Stimulated activated CD4-positive, alpha-beta T cell treated with anti-CD3 and anti-CD28 coated beads, Interleukin-15, amount 100 ng/mL, for 24 hours (primary cell): ENCODE data around the gene SPAG16.
"Not testable (repeated sequence)": the region's sequence is repeated elsewhere in the genome, so short reads cannot be mapped to it uniquely, and the experiment has no call there.

Source experiments
- DNase-seq: peaks from one replicate; pipeline ENCODE4 v3.0.0-alpha.2; 2020

The SPAG16 gene

GRCh38 chr2:213862407-213863076 lies 578.3 kb downstream of the SPAG16 start:
- DNase-seq = no peak

DNA sequence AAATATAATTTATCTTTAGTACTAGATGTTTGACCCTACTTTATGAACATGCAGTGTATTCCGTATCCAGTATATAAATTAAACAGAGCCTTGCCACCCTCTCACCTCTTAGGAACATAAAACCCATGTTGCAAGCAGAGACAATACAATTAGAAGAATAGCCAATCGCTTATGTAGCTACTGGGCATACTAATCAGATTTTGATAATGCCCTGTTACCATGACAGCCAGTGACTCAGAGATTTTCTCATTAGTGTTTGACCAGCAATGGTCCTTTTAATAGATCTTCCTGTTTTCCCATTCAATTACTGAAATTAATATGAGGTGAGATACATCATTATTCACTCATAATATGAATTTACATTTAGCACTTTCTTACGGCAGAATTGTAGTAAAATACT lies 579.3 kb downstream of the SPAG16 start:
- no peak for DNase-seq

GRCh38 chr2:213868526-213868925 lies 584.3 kb downstream of the SPAG16 start:
- DNase-seq = no peak

GRCh38 chr2:213885485-213885884 lies 601.2 kb downstream of the SPAG16 start:
- DNase-seq = no peak

GRCh38 chr2:213914510-213914909 lies 630.2 kb downstream of the SPAG16 start:
- no peak for DNase-seq

GRCh38 chr2:213920014-213920413 lies 635.8 kb downstream of the SPAG16 start:
- no peak for DNase-seq

GRCh38 chr2:213923543-213923942 lies 639.3 kb downstream of the SPAG16 start:
- DNase-seq = no peak

DNA sequence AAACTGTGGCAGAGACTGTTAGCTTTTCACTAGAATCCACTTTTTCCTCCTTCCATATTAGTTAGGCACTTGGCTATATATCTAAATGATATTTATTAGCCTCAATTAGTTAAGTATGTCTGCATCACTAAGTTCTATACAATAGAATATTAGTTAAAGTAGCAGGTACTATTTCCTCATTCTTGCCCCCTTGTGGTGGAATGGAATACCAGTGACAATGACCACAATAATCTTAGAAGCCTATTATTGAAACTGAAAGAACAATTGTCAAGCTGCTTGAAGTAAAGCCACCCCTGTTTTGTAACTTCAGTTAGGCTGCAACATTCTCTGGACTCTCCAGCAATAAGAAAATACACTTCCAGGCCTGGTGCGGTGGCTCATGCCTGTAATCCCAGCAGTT lies 650.3 kb downstream of the SPAG16 start:
- DNase-seq = no peak

DNA sequence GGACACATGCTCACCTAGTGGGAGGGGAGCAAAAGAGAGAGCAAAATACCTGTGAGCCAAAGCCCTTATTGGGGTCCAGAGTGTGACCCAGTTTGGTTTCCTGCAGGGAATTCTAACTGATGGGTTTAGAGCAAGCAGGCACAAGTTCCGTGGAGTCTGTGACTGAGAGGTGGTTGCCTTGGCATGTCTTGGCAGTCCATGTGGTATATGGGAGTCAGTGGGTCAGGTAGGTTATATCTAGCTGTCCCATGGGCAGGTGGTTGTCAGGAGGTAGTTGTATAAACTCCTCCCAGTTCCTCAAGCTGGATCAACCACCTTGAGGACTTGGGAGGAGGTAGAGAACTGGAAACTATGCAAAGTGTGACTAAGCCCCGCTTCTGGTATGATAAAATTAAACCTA lies 673.8 kb downstream of the SPAG16 start:
- DNase-seq = no peak

- DNase-seq = no peak
These were observed 675.3 kb downstream of the SPAG16 start for GRCh38 chr2:213959589-213959988.

DNA sequence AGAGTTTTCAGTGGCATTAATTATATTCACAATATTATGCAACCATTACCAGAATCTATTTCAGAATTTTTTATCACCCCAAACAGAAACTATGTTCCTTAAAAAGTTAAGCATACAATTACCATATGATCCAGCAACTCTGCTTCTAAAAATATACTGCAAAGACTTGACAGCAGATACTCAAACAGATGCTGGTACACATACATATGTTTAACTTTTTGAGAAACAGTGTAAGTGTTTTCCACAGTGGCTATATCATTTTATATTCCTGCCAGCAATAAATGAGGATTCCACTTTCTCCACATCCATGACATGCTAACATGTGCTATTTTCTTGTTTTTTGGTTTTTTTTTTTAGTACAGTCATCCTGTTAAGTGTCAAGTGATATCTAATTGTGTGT lies 687.3 kb downstream of the SPAG16 start:
- no peak for DNase-seq

DNA sequence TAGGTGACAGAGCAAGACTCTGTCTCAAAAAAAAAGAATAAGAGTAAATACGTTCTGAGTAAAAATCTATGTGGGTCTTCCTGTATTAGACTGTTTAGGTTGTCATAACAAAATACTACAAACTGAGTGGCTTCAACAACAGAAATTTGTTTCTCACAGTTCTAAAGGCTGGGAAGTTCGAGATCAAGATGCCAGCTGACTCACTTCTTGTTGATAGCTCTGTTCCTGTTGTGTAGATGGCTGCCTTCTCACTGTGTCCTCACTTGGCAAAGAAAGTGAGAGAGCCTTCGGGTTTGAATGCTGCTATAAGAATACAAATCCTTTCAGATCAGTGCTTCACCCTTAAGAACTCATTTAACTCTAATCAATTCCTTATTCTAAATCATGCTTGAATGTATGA lies 696.6 kb downstream of the SPAG16 start:
- no peak for DNase-seq

- DNase-seq = no peak
These were observed 704.9 kb downstream of the SPAG16 start for GRCh38 chr2:213989207-213989606.

DNA sequence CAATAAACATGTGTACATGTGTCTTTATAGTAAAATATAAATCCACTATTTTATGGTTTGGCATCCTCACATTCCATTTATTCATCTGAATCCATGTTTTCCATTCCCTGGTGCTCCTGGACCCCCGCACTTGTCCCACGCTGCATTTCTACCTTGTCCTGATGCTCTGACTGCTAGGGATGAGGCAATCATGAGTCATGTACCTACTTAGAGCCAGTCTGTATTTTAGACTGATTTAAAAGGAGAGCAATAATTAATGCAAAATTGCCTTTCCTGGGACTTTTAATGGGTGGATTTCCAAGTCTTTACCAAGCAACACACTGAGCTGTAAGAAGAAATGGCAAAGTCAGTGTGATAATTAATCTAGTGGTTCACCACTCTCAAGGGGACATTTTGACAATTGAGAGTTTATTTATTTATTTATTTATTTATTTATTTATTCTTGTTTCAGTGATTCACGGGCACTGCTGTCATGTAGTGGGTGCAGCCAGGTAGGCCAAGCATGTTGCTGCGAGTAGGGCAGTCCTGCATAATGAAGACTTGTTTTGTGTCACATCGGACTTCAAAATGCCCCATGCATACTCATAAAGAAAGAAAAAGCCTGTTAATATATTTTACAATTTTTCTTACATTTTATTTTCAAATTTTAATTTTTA lies 707.3 kb downstream of the SPAG16 start:
- no peak for DNase-seq

- DNase-seq = no peak
These were observed 711.3 kb downstream of the SPAG16 start for GRCh38 chr2:213995400-213996105.

- not testable (repeated sequence) for DNase-seq
These were observed 714.7 kb downstream of the SPAG16 start for GRCh38 chr2:213998976-213999375.

- DNase-seq = no peak
These were observed 720.2 kb downstream of the SPAG16 start for GRCh38 chr2:214004463-214004862.

DNA sequence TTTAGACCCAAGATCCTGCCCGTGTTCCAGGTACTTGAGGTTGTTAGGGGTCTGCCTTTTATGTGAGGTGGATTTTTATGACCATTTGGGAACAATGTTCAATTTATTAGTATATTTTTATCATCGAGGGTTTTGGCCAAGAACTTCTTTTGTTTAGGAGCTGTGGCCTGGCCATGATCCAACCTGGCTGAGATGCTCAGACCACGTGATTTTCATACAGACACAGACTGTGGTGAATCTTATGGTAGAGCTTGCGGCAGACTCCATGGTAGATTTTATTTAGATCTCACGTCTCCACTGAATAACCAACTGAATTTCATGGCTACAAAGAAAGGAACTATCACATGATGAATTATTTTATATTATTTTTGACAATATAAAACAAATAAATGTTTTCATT lies 721.1 kb downstream of the SPAG16 start:
- no peak for DNase-seq

DNA sequence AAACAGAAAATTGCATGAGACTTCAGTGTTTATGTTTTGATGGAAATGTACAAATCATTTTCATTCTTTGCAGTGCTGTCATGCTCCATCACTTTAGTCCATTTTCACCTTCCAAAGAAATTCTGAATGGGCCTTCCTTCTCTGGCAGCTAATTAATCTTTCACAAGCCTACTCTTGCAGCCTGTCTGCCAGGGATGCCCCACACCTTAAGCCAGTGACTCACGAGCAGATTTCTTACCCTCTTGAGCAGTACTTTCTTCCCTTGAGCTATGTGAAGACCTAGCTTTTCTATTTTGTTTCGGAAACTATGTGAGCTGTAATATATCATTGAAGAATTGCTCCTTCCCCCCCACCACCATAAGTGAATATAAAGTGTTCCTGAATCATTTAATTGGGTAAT lies 722.3 kb downstream of the SPAG16 start:
- no peak for DNase-seq

DNA sequence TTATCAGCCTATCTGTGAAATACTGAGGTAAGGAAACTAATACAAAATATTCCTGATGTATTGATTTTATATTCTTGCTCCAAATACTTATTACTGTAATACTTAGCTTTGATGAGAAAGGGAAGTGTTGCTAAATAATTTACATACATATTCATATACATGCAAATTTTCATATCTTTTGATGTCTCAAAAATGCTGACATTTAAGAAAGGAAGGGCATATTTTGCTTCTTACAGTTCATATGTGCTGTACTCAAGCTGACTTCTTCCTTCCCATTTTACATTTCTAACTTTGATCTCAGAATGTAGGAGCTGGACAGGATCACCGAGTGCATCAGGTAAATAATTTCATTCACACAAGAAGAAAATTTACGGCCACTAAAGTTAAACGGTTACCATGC lies 727.4 kb downstream of the SPAG16 start:
- DNase-seq = no peak

- DNase-seq = no peak
These were observed 730.4 kb downstream of the SPAG16 start for GRCh38 chr2:214014551-214015220.

DNA sequence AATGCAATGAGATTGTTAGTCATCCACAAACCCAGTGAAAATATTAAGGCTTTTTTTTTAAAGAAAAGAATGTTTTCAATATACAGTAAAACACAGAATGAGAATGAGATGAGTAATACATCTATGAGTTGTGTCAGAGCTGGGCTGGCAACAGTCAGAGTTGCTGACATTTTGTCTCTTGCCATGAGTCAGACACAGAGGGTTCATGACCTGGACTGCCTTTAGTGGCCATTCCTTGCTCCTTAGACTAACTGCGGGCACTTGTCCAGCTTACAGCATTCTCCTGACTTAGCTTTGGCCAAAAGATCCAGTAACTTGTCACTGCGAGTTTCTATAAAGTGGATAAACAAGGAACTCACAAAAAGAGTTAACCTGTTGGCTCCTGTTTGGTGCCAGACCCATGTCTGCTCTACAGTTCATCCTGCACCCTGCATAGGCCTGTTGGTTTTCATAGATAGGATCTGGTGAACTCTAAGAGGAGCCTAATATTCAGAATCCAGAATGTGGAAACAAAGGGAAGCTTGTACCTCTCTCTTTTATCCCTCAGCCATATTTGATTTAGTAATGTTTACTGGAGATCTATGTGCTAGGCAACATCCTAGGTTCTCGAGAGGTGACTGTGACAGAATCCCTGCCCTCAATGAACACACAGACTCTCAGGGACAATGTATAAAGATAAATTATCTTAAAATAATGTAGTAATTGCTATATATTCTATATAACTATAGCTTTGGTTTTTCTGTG lies 735.1 kb downstream of the SPAG16 start:
- no peak for DNase-seq

- no peak for DNase-seq
These were observed 735.7 kb downstream of the SPAG16 start for GRCh38 chr2:214019973-214020345.
